ENCODE measurements around the gene PHLDA2. TPM values are rescaled to one million over a fixed set of nuclear protein-coding genes. Genes with fewer than 3 reads are reported as not detected.

PHLDA2 gene
- total RNA-seq, 1 experiment from 2014 or later: 33.7 TPM

DNA sequence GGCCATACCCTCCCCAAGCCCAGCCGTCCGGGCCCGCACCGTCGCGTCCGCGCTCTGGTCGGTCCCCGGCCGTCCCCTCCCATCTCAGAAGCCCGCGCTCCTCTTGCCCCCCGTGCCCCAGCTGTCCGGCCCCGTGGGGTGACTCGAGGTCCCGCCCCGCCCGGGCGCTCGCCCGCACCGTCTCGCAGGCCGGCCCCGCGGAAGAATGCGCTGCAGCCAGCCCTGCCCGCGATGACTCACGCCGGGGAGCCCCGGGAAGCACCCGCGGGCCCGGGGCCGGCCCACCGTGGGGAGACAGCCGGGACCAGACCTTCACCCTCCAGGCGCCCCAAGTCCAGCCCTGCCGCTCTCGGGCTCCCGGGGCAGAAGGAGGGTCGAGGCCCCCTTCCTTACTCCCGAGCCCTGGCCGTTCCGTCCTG lies 320 bp upstream of the PHLDA2 start:
- H3K27me3 ChIP-seq (replicated peaks; ENCODE audit: insufficient read depth, low read depth, low read length, poor library complexity): no peaks in the 10 kb centered on the region
- BruUV-seq (replicated peaks): no TSS peak
- peaks cover 16% of the 10 kb centered on the region for H3K4me1 ChIP-seq (ENCODE audit: insufficient read depth, low read length, poor library complexity, severe bottlenecking)
- H3K36me3 ChIP-seq (ENCODE audit: insufficient read depth, low read length, poor library complexity, severe bottlenecking): no peaks in the 10 kb centered on the region
- peak; percentile 35 for DNase-seq (ENCODE audit: low spot score)
- H3K4me3 ChIP-seq (ENCODE audit: low read depth, low read length, poor library complexity, severe bottlenecking): peak overlapping the region; percentile 59
- intact Hi-C loops (cut with micrococcal nuclease; ENCODE audit: unreplicated experiment): no loop called here
- TF ChIP-seq, protein P1, sequence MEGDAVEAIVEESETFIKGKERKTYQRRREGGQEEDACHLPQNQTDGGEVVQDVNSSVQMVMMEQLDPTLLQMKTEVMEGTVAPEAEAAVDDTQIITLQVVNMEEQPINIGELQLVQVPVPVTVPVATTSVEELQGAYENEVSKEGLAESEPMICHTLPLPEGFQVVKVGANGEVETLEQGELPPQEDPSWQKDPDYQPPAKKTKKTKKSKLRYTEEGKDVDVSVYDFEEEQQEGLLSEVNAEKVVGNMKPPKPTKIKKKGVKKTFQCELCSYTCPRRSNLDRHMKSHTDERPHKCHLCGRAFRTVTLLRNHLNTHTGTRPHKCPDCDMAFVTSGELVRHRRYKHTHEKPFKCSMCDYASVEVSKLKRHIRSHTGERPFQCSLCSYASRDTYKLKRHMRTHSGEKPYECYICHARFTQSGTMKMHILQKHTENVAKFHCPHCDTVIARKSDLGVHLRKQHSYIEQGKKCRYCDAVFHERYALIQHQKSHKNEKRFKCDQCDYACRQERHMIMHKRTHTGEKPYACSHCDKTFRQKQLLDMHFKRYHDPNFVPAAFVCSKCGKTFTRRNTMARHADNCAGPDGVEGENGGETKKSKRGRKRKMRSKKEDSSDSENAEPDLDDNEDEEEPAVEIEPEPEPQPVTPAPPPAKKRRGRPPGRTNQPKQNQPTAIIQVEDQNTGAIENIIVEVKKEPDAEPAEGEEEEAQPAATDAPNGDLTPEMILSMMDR (conservative IDR thresholded peaks at IDR 0.05; ENCODE audit: low read depth, low read length): no peak
- no peak for TF ChIP-seq EZH2 (IDR thresholded peaks at IDR 0.05; ENCODE audit: borderline replicate concordance, low read depth, low read length, poor library complexity, severe bottlenecking)
- peak overlapping the region; percentile 38 for H3K27ac ChIP-seq (ENCODE audit: low read depth, low read length, poor library complexity, severe bottlenecking)
- ChIA-PET POLR2A (ENCODE audit: low non-redundant PET) (no interaction called here), CTCF (no interaction called here)
- no peaks in the 10 kb centered on the region for H3K9me3 ChIP-seq (ENCODE audit: low read depth, low read length, poor library complexity, severe bottlenecking)

DNA sequence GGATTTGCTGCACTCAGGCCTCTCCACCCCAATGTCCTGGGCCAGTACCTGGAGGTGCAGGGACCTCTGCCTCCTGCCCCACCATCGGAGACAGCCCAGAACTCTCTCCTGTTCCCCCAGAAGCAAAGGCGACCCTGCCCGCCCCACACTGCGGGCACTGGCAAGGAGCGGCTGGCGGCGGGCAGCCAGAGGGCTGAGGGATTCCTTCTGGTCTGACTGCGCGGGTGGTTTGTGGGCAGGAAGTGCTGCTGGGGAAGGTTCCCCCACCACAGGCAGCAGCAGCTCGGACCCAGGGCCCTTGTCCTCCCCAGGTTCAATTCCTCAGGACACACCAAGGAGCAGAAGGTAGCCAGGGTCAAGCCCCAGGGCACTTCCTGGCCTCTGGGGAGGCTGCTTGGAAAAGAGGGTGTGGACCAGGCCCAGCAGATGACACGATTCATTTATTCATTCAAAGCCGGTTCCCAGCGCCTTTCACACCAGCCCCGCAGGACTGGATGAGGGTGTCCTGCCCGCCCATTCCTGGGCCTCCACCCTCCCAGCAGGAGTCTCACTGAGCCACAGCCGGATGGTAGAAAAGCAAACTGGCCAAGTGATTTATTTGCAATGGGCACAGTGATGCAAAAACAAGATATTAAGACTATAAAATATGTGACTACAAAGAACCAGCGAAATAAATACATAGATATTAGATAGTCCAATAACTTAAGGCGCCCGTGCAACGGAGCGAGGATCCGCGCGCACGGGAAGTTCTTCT lies 1.2 kb downstream of the PHLDA2 start:
- H3K36me3 ChIP-seq (ENCODE audit: insufficient read depth, low read length, poor library complexity, severe bottlenecking): no peaks in the 10 kb centered on the region
- peak overlapping the region; percentile 59 for H3K4me3 ChIP-seq (ENCODE audit: low read depth, low read length, poor library complexity, severe bottlenecking)
- H3K27ac ChIP-seq (ENCODE audit: low read depth, low read length, poor library complexity, severe bottlenecking): no peak overlapping the region
- DNase-seq (ENCODE audit: low spot score): peak; percentile 40
- H3K9me3 ChIP-seq (ENCODE audit: low read depth, low read length, poor library complexity, severe bottlenecking): no peaks in the 10 kb centered on the region
- ChIA-PET CTCF (interaction anchor here (0.7 kb wide), 1 partner anchor 167 kb away, joined by 3 read pairs; no protein-coding TSS in a partner anchor), POLR2A (ENCODE audit: low non-redundant PET) (no interaction called here)
- H3K27me3 ChIP-seq (replicated peaks; ENCODE audit: insufficient read depth, low read depth, low read length, poor library complexity): no peaks in the 10 kb centered on the region
- TF ChIP-seq EZH2 (IDR thresholded peaks at IDR 0.05; ENCODE audit: borderline replicate concordance, low read depth, low read length, poor library complexity, severe bottlenecking): no peak
- TF ChIP-seq, protein P1 (conservative IDR thresholded peaks at IDR 0.05; ENCODE audit: low read depth, low read length): no peak
- intact Hi-C loops (cut with micrococcal nuclease; ENCODE audit: unreplicated experiment): no loop called here
- no TSS peak for BruUV-seq (replicated peaks)
- H3K4me1 ChIP-seq (ENCODE audit: insufficient read depth, low read length, poor library complexity, severe bottlenecking): peaks cover 16% of the 10 kb centered on the region

- POLR2A ChIA-PET (ENCODE audit: low non-redundant PET): no interaction called here
- Histone ChIP-seq H3K4me3 (ENCODE audit: low read depth, low read length, poor library complexity, severe bottlenecking) (no peak overlapping the region), H3K27me3 (replicated peaks; ENCODE audit: insufficient read depth, low read depth, low read length, poor library complexity) (no peaks in the 10 kb centered on the region), H3K4me1 (ENCODE audit: insufficient read depth, low read length, poor library complexity, severe bottlenecking) (peaks cover 16% of the 10 kb centered on the region), H3K9me3 (ENCODE audit: low read depth, low read length, poor library complexity, severe bottlenecking) (no peaks in the 10 kb centered on the region), H3K36me3 (ENCODE audit: insufficient read depth, low read length, poor library complexity, severe bottlenecking) (no peaks in the 10 kb centered on the region), H3K27ac (ENCODE audit: low read depth, low read length, poor library complexity, severe bottlenecking) (no peak overlapping the region)
- no peak for DNase-seq (ENCODE audit: low spot score)
- intact Hi-C loops (cut with micrococcal nuclease; ENCODE audit: unreplicated experiment): no loop called here
- CTCF ChIA-PET: no interaction called here
- no peak for TF ChIP-seq EZH2 (IDR thresholded peaks at IDR 0.05; ENCODE audit: borderline replicate concordance, low read depth, low read length, poor library complexity, severe bottlenecking)
- TF ChIP-seq, protein P1 (conservative IDR thresholded peaks at IDR 0.05; ENCODE audit: low read depth, low read length): no peak
- BruUV-seq (replicated peaks): no TSS peak
Observed at GRCh38 chr11:2927121-2927800, 2.0 kb downstream of the PHLDA2 start.

Data from A673 (cell line).